ENCODE data around the gene FLOT1.
"Not testable (repeated sequence)": the region's sequence is repeated elsewhere in the genome, so short reads cannot be mapped to it uniquely, and the experiment has no call there.

GRCh38 chr6:30722025-30722279, 20.5 kb downstream of the FLOT1 start:
- TF ChIP-seq, protein P1, sequence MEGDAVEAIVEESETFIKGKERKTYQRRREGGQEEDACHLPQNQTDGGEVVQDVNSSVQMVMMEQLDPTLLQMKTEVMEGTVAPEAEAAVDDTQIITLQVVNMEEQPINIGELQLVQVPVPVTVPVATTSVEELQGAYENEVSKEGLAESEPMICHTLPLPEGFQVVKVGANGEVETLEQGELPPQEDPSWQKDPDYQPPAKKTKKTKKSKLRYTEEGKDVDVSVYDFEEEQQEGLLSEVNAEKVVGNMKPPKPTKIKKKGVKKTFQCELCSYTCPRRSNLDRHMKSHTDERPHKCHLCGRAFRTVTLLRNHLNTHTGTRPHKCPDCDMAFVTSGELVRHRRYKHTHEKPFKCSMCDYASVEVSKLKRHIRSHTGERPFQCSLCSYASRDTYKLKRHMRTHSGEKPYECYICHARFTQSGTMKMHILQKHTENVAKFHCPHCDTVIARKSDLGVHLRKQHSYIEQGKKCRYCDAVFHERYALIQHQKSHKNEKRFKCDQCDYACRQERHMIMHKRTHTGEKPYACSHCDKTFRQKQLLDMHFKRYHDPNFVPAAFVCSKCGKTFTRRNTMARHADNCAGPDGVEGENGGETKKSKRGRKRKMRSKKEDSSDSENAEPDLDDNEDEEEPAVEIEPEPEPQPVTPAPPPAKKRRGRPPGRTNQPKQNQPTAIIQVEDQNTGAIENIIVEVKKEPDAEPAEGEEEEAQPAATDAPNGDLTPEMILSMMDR (IDR thresholded peaks at IDR 0.05): not testable (repeated sequence)
- TF ChIP-seq POLR2A (IDR thresholded peaks at IDR 0.05): not testable (repeated sequence)
